H1 (cell line): Measurements from ENCODE around the gene MGAT5. TPM values are rescaled to one million over a fixed set of nuclear protein-coding genes. Genes with fewer than 3 reads are reported as not detected.

Experiments
- CTCF ChIA-PET: fragments of 300-600 bp; sonication (Branson Sonifier 250); formaldehyde crosslinking; loops from one replicate; lab custom pipeline; 2021; ENCODE audit not compliant: partially characterized antibody; lab: Charles Lee
- POLR2A ChIA-PET: fragments of 300-600 bp; sonication (Branson Sonifier 250); formaldehyde crosslinking; loops from one replicate; lab custom pipeline; 2021; ENCODE audit warnings: inconsistent platforms; ENCODE audit not compliant: partially characterized antibody; lab: Charles Lee
- DNase-seq, 2 experiments: peaks; one replicate each; pipeline versions ENCODE4 v3.0.0 to v3.0.0-alpha.2; 2010 to 2022; ENCODE audit warnings: low spot score in 2 of 2, low read depth in 1 of 2, mixed read lengths in 1 of 2
- FAIRE-seq: peaks from 2 replicates; lab custom pipeline; 2011; peaks lifted over from hg19 to GRCh38; lab: Jason Lieb, UNC
- H2AFZ ChIP-seq: 2 replicates; pipeline ENCODE4 v1.8.1; 2012; ENCODE audit warnings: low read length, inconsistent platforms
- H2AK5ac ChIP-seq: 2 replicates; pipeline ENCODE4 v1.6.1; 2013; ENCODE audit warnings: low read depth, low read length
- H2BK120ac ChIP-seq: replicated peaks from 2 replicates; pipeline ENCODE3; 2013; ENCODE audit warnings: low read depth, low read length, inconsistent platforms
- H2BK12ac ChIP-seq: 2 replicates; pipeline ENCODE4 v1.6.1; 2013; ENCODE audit warnings: low read depth, low read length
- H2BK15ac ChIP-seq: 2 replicates; pipeline ENCODE4 v1.6.1; 2013; ENCODE audit warnings: low read length
- H2BK20ac ChIP-seq: 2 replicates; pipeline ENCODE4 v1.6.1; 2013; ENCODE audit warnings: low read length
- H2BK5ac ChIP-seq: 2 replicates; pipeline ENCODE4 v1.6.1; 2013; ENCODE audit warnings: low read depth, low read length
- H3K14ac ChIP-seq: 2 replicates; pipeline ENCODE4 v1.6.1; 2013; ENCODE audit warnings: inconsistent platforms; ENCODE audit not compliant: insufficient read length
- H3K18ac ChIP-seq: 2 replicates; pipeline ENCODE4 v1.6.1; 2013; ENCODE audit warnings: low read length; ENCODE audit errors: extremely low read depth
- H3K23ac ChIP-seq: 2 replicates; pipeline ENCODE4 v1.6.1; 2013; ENCODE audit warnings: inconsistent platforms; ENCODE audit not compliant: insufficient read length
- H3K23me2 ChIP-seq: 2 replicates; pipeline ENCODE4 v1.6.1; 2013; ENCODE audit warnings: low read depth, low read length
- H3K27ac ChIP-seq: 2 replicates; pipeline ENCODE4 v1.6.1; 2011; ENCODE audit warnings: low read depth, low read length, inconsistent platforms
- H3K27me3 ChIP-seq, 4 experiments: replicated peaks in 1 of 4; 1 replicate in 1 of 4; 2 replicates in 3 of 4; pipeline versions ENCODE4 v1.6.1 to v1.8.1; 2011 to 2013; ENCODE audit warnings: low read length in 3 of 4, mild to moderate bottlenecking in 3 of 4, inconsistent platforms in 2 of 4, mixed read lengths in 2 of 4, moderate library complexity in 1 of 4; ENCODE audit not compliant: control insufficient read depth in 3 of 4, insufficient read depth in 3 of 4; ENCODE audit errors: extremely low read depth in 1 of 4
- H3K36me3 ChIP-seq, 4 experiments: 2 replicates each; pipeline versions ENCODE4 v1.6.1 to v1.8.1; 2011 to 2013; ENCODE audit warnings: mild to moderate bottlenecking in 4 of 4, low read length in 3 of 4, moderate library complexity in 2 of 4, control low read depth in 1 of 4, inconsistent platforms in 1 of 4; ENCODE audit not compliant: insufficient read depth in 4 of 4, control insufficient read depth in 2 of 4
- H3K4ac ChIP-seq: replicated peaks from 2 replicates; pipeline ENCODE3; 2013; ENCODE audit warnings: low read length, low read depth, mixed read lengths, inconsistent platforms; ENCODE audit not compliant: insufficient read length
- H3K4me1 ChIP-seq, 4 experiments: replicated peaks in 1 of 4; 1 replicate in 1 of 4; 2 replicates in 3 of 4; pipeline versions ENCODE4 v1.6.1 to v1.8.1; 2011 to 2013; ENCODE audit warnings: low read length in 3 of 4, inconsistent platforms in 2 of 4, mixed read lengths in 1 of 4; ENCODE audit not compliant: insufficient read depth in 4 of 4, control insufficient read depth in 3 of 4
- H3K4me2 ChIP-seq, 2 experiments: 2 replicates each; pipeline versions ENCODE4 v1.6.1 to v1.8.1; 2011 to 2013; ENCODE audit warnings: low read depth in 2 of 2, low read length in 2 of 2, control low read depth in 1 of 2, inconsistent platforms in 1 of 2, mild to moderate bottlenecking in 1 of 2; ENCODE audit not compliant: insufficient read depth in 1 of 2
- H3K4me3 ChIP-seq, 4 experiments: fragments of 200-600, 300-600 bp in 1 of 4; sonication (generic), shearing (Covaris generic), sonication (Bioruptor Twin) in 1 of 4; 2 replicates each; pipeline versions ENCODE4 v1.5.1 to v1.8.1; 2011 to 2016; ENCODE audit warnings: low read length in 4 of 4, low read depth in 3 of 4, control low read depth in 2 of 4, inconsistent platforms in 2 of 4, mild to moderate bottlenecking in 2 of 4, mixed read lengths in 1 of 4, moderate library complexity in 1 of 4; ENCODE audit not compliant: insufficient read depth in 2 of 4; ENCODE audit errors: extremely low read depth in 1 of 4
- H3K56ac ChIP-seq: replicated peaks from 2 replicates; pipeline ENCODE3; 2013; ENCODE audit warnings: low read depth, mild to moderate bottlenecking, mixed read lengths, low read length, inconsistent platforms; ENCODE audit not compliant: insufficient read length
- H3K79me1 ChIP-seq: 2 replicates; pipeline ENCODE4 v1.6.1; 2013; ENCODE audit warnings: low read depth, low read length, control low read depth
- H3K79me2 ChIP-seq, 2 experiments: 2 replicates each; pipeline versions ENCODE4 v1.6.1 to v1.8.1; 2012 to 2013; ENCODE audit warnings: low read length in 2 of 2, mild to moderate bottlenecking in 2 of 2, inconsistent platforms in 1 of 2; ENCODE audit not compliant: insufficient read depth in 2 of 2, control insufficient read depth in 1 of 2
- H3K9ac ChIP-seq, 4 experiments: replicated peaks in 1 of 4; 1 replicate in 1 of 4; 2 replicates in 3 of 4; pipeline versions ENCODE4 v1.6.1 to v1.8.1; 2011 to 2013; ENCODE audit warnings: low read depth in 3 of 4, low read length in 3 of 4, control low read depth in 2 of 4, mild to moderate bottlenecking in 2 of 4, moderate library complexity in 2 of 4, inconsistent platforms in 1 of 4; ENCODE audit errors: extremely low read depth in 1 of 4
- H3K9me3 ChIP-seq, 2 experiments: 2 replicates each; pipeline versions ENCODE4 v1.6.1 to v1.8.1; 2012 to 2013; ENCODE audit warnings: mild to moderate bottlenecking in 2 of 2, moderate library complexity in 2 of 2, control low read depth in 1 of 2, inconsistent platforms in 1 of 2, low read depth in 1 of 2, low read length in 1 of 2, mixed read lengths in 1 of 2; ENCODE audit not compliant: insufficient read depth in 2 of 2
- H4K20me1 ChIP-seq, 2 experiments: replicated peaks in 1 of 2; 2 replicates each; pipeline versions ENCODE3 to v1.8.1; 2011 to 2013; ENCODE audit warnings: inconsistent platforms in 2 of 2, low read length in 2 of 2, mild to moderate bottlenecking in 1 of 2; ENCODE audit not compliant: insufficient read depth in 2 of 2, control insufficient read depth in 1 of 2
- H4K5ac ChIP-seq: 2 replicates; pipeline ENCODE4 v1.6.1; 2013; ENCODE audit warnings: low read length, low read depth, mixed read lengths, inconsistent platforms; ENCODE audit not compliant: insufficient read length
- H4K8ac ChIP-seq: 2 replicates; pipeline ENCODE4 v1.8.0; 2013; ENCODE audit warnings: mild to moderate bottlenecking, moderate library complexity, low read length, inconsistent platforms; ENCODE audit not compliant: insufficient read depth; ENCODE audit errors: extremely low read depth
- H4K91ac ChIP-seq: replicated peaks from 2 replicates; pipeline ENCODE3; 2013; ENCODE audit warnings: low read length, mixed read lengths, inconsistent platforms; ENCODE audit not compliant: insufficient read length
- CHD2 ChIP-seq: IDR thresholded peaks from 2 replicates; pipeline ENCODE4 v1.6.1; 2012; ENCODE audit warnings: low read length, improper control_type of control experiment
- HDAC6 ChIP-seq: IDR thresholded peaks from one replicate; pipeline ENCODE4 v1.7.1; 2012; ENCODE audit warnings: low read depth, mild to moderate bottlenecking, inconsistent platforms, low read length, moderate library complexity
- WGBS, 2 experiments: shearing (Covaris generic) in 1 of 2; methylation state at CpG; one replicate each; pipeline versions ENCODE4 v1.1.6 to v1.1.7; 2013 to 2015; ENCODE audit warnings: low lambda C conversion rate in 2 of 2, mixed read lengths in 2 of 2, inconsistent platforms in 1 of 2, low coverage in 1 of 2, missing lambda C conversion rate in 1 of 2; ENCODE audit not compliant: insufficient replicate concordance in 2 of 2, insufficient coverage in 1 of 2, insufficient read length in 1 of 2; ENCODE audit errors: extremely low coverage in 1 of 2, missing lambda C conversion rate in 1 of 2; 5-methylcytosine and 5-hydroxymethylcytosine counted together
- polyA plus RNA-seq, 7 experiments: library from polyadenylated mRNA; depleted of rRNA in 3 of 7; stranded (reverse) in 5 of 7; unstranded in 2 of 7; fragments of >200 nt in 5 of 7; fragments of 200-250 nt in 2 of 7; gene quantifications; 1 replicate in 5 of 7; 2 replicates in 1 of 7; 4 replicates in 1 of 7; pipeline versions ENCODE4 v1.2.1 to v1.2.3, GENCODE V29; 2011 to 2013; ENCODE audit warnings: missing spikeins in 2 of 7, mixed read lengths in 2 of 7
- total RNA-seq: library from RNA; stranded (reverse); fragmentation: NEBNext Ultra II Directional; extraction: Animal tissue kit (Norgen Biotek cat#: 25700); gene quantifications from 2 replicates; pipeline ENCODE4 v1.2.1, GENCODE V29; 2021
- TF ChIP-seq, protein P1 (sequence below): IDR thresholded peaks from 2 replicates; pipeline ENCODE4 v1.6.1; 2012; ENCODE audit warnings: low read length, inconsistent platforms

Gene MGAT5
- total and polyA plus RNA-seq, 2 of the 8 experiments (the other 6 are each of a cell fraction or from before 2014, with no cell fraction given), result 11.2 to 49.2 TPM

DNA sequence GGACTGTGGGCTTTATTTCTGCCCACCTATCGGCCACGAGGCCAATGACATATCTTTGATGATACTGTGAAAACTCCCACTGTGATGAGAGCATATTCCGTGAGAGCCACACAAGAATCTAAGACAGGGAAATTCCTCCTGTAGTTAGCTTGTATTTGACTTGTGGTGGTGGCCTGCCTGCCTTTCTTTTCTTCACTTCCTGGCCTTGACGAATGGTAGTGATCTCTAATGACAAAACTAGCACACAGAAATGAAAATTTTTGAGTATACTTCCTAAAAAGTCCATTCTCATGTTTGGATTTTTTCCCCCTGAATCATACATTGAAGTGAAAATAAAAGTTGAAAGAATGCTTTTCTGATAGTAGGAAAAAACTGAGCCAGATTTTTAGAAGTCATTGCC, 94.4 kb downstream of the MGAT5 start:
- 86% methylated on average over 4 of the region's 4 CpGs; no CpG with 5 or more reads in 1 of the 2 experiments for WGBS, 2 experiments
- no peak overlapping the region for H2AFZ ChIP-seq
- no peak for FAIRE-seq
- no peak overlapping the region for H3K4me3 ChIP-seq
- DNase-seq, result no peak
- H2BK5ac ChIP-seq, result no peak overlapping the region
- H3K27ac ChIP-seq, result no peak overlapping the region
- H4K8ac ChIP-seq, result no peak overlapping the region
- peaks cover 0 to 2% (median 0%) of the 10 kb centered on the region in 4 experiments; a peak in 1 of 7 replicates for H3K4me1 ChIP-seq
- peaks cover 0 to 3% of the 10 kb centered on the region in 2 experiments for H4K20me1 ChIP-seq
- H4K91ac ChIP-seq, result no peak overlapping the region
- H4K5ac ChIP-seq, result no peak overlapping the region
- H2BK20ac ChIP-seq, result no peak overlapping the region
- no peak overlapping the region for H3K9ac ChIP-seq
- H3K18ac ChIP-seq, result no peak overlapping the region
- TF ChIP-seq CHD2 (no peak), HDAC6 (no peak)
- TF ChIP-seq, protein P1, sequence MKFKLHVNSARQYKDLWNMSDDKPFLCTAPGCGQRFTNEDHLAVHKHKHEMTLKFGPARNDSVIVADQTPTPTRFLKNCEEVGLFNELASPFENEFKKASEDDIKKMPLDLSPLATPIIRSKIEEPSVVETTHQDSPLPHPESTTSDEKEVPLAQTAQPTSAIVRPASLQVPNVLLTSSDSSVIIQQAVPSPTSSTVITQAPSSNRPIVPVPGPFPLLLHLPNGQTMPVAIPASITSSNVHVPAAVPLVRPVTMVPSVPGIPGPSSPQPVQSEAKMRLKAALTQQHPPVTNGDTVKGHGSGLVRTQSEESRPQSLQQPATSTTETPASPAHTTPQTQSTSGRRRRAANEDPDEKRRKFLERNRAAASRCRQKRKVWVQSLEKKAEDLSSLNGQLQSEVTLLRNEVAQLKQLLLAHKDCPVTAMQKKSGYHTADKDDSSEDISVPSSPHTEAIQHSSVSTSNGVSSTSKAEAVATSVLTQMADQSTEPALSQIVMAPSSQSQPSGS, result no peak
- TF ChIP-seq, all 59 proteins: peak for 0
- Histone ChIP-seq H3K4ac (no peak overlapping the region), H3K79me2 (no peaks in the 10 kb centered on the region), H3K23me2 (no peaks in the 10 kb centered on the region), H3K79me1 (no peaks in the 10 kb centered on the region; the same call in 1 of the 2 replicates), H3K9me3 (no peaks in the 10 kb centered on the region), H2AK5ac (no peak overlapping the region), H2BK120ac (no peak overlapping the region), H2BK15ac (no peak overlapping the region), H3K27me3 (no peaks in the 10 kb centered on the region), H3K4me2 (no peak overlapping the region), H3K14ac (no peak overlapping the region), H2BK12ac (no peak overlapping the region), H3K23ac (no peak overlapping the region), H3K56ac (no peak overlapping the region), H3K36me3 (no peaks in the 10 kb centered on the region; a peak in 1 of 8 replicates)
- ChIA-PET CTCF (interaction anchor here (0.7 to 4.2 kb wide), 4 partner anchors 12 to 102 kb away, joined by 3 to 16 read pairs (median 5); no protein-coding TSS in a partner anchor), POLR2A (no interaction called here)
